K562 (cell line): Measurements from ENCODE around the gene TGFBR2. TPM values are rescaled to one million over a fixed set of nuclear protein-coding genes. Genes with fewer than 3 reads are reported as not detected.

Experiments
- ATAC-seq: fragments of 200-7000 bp; cut with Tn5 transposase; 3 replicates; pipeline ENCODE4 v1.9.1; 2020; ENCODE audit warnings: moderate library complexity
- BruUV-seq: library from RNA; stranded (reverse); fragments of 400-500 nt; replicated peaks from 2 replicates; lab custom pipeline; 2021; lab: Mats Ljungman, UMichigan
- CTCF ChIA-PET: fragments of 300-600 bp; formaldehyde crosslinking; extraction: SDS; loops from one replicate; lab custom pipeline; 2021; ENCODE audit warnings: low intra/inter-chr PET ratio; lab: Yijun Ruan, JAX
- POLR2A ChIA-PET: fragments of 300-600, 350-650 bp; sonication (Branson Sonifier 250); formaldehyde crosslinking; extraction: SDS; loops from one replicate; lab custom pipeline; 2021; ENCODE audit warnings: antibody characterized with exemption, inconsistent platforms; lab: Yijun Ruan, JAX
- DNase-seq, 4 experiments: peaks; one replicate each; pipeline versions ENCODE4 v3.0.0 to v3.0.0-alpha.2; 2011 to 2018; ENCODE audit warnings: low spot score in 3 of 4, mixed read lengths in 3 of 4; ENCODE audit errors: extremely low read depth in 1 of 4
- FAIRE-seq: peaks from 2 replicates; lab custom pipeline; 2011; peaks lifted over from hg19 to GRCh38; lab: Jason Lieb, UNC
- H2AFZ ChIP-seq: 2 replicates; pipeline ENCODE4 v1.6.0; 2011; ENCODE audit warnings: low read depth, low read length, control low read depth, inconsistent platforms
- H3K27ac ChIP-seq: fragments of 200-600 bp; 3 replicates; pipeline ENCODE4 v1.8.0; 2011; ENCODE audit warnings: low read depth, mild to moderate bottlenecking, control low read depth, inconsistent platforms, low read length, moderate library complexity, mixed read lengths; ENCODE audit errors: extremely low read depth
- H3K27me3 ChIP-seq, 2 experiments: fragments of 300-600 bp in 1 of 2; 2 replicates in 1 of 2; 3 replicates in 1 of 2; pipeline versions ENCODE4 v1.6.0 to v1.8.0; 2011; ENCODE audit warnings: inconsistent platforms in 2 of 2, low read length in 2 of 2, mild to moderate bottlenecking in 1 of 2, mixed read lengths in 1 of 2, moderate library complexity in 1 of 2; ENCODE audit not compliant: control insufficient read depth in 2 of 2, insufficient read depth in 2 of 2
- H3K36me3 ChIP-seq: fragments of 300-600 bp; 3 replicates; pipeline ENCODE4 v1.8.0; 2011; ENCODE audit warnings: mild to moderate bottlenecking, low read length, inconsistent platforms; ENCODE audit not compliant: control insufficient read depth, insufficient read depth
- H3K4me1 ChIP-seq, 2 experiments: fragments of 200-600 bp in 1 of 2; replicated peaks in 1 of 2; 2 replicates in 1 of 2; 3 replicates in 1 of 2; pipeline versions ENCODE4 v1.5.1 to v1.8.0; 2011; ENCODE audit warnings: inconsistent platforms in 2 of 2, low read length in 2 of 2, mild to moderate bottlenecking in 1 of 2, mixed read lengths in 1 of 2, moderate library complexity in 1 of 2; ENCODE audit not compliant: control insufficient read depth in 2 of 2, insufficient read depth in 2 of 2
- H3K4me2 ChIP-seq: 2 replicates; pipeline ENCODE4 v1.6.1; 2011; ENCODE audit warnings: low read length, control low read depth, inconsistent platforms, mixed read lengths; ENCODE audit not compliant: insufficient read depth
- H3K4me3 ChIP-seq: fragments of 200-600 bp; sonication (generic), shearing (Covaris generic); 2 replicates; pipeline ENCODE4 v1.5.1; 2016; ENCODE audit warnings: control low read depth, inconsistent platforms
- H3K79me2 ChIP-seq: fragments of 200-600 bp; 3 replicates; pipeline ENCODE4 v1.8.0; 2011; ENCODE audit warnings: low read length, inconsistent platforms; ENCODE audit not compliant: control insufficient read depth, insufficient read depth
- H3K9ac ChIP-seq, 2 experiments: 2 replicates each; pipeline versions ENCODE4 v1.6.0 to v1.6.1; 2011; ENCODE audit warnings: low read depth in 2 of 2, low read length in 2 of 2, control low read depth in 1 of 2, inconsistent platforms in 1 of 2, mild to moderate bottlenecking in 1 of 2, mixed read lengths in 1 of 2; ENCODE audit not compliant: insufficient read depth in 1 of 2
- H3K9me1 ChIP-seq: one replicate; pipeline ENCODE4 v1.6.0; 2011; ENCODE audit warnings: inconsistent platforms, mild to moderate bottlenecking, low read length, moderate library complexity; ENCODE audit not compliant: control insufficient read depth, insufficient read depth
- H3K9me3 ChIP-seq: replicated peaks from 2 replicates; pipeline ENCODE4 v1.5.1; 2011; ENCODE audit warnings: low read depth, low read length, inconsistent platforms; ENCODE audit not compliant: control insufficient read depth, insufficient read depth
- H4K20me1 ChIP-seq: replicated peaks from 2 replicates; pipeline ENCODE4 v1.6.1; 2011; ENCODE audit warnings: low read length, inconsistent platforms, mixed read lengths; ENCODE audit not compliant: control insufficient read depth, insufficient read depth
- DIDO1 ChIP-seq: fragments of 450-650 bp; IDR thresholded peaks from 2 replicates; pipeline ENCODE4 v1.6.1; 2016; ENCODE audit warnings: low read depth, missing biosample characterization, missing genetic modification characterization
- DMBX1 ChIP-seq: fragments of 250-450 bp; sonication (Bioruptor Pico); IDR thresholded peaks from 2 replicates; pipeline ENCODE4 v1.8.0; 2022; ENCODE audit warnings: inconsistent platforms, mild to moderate bottlenecking, moderate library complexity, borderline replicate concordance
- HDAC3 ChIP-seq: fragments of 450-650 bp; IDR thresholded peaks from 2 replicates; pipeline ENCODE4 v1.6.1; 2018; ENCODE audit warnings: borderline replicate concordance, mild to moderate bottlenecking, moderate library complexity; ENCODE audit not compliant: partially characterized antibody
- IFI16 ChIP-seq: fragments of 250-450 bp; sonication (Bioruptor Pico); IDR thresholded peaks from 2 replicates; pipeline ENCODE4 v2.1.2; 2022; ENCODE audit warnings: mild to moderate bottlenecking, inconsistent platforms
- KDM4B ChIP-seq, 2 experiments: fragments of 450-650 bp in 1 of 2; sonication (generic) in 1 of 2; IDR thresholded peaks; 2 replicates each; pipeline ENCODE4 v1.6.1; 2016 to 2017; ENCODE audit warnings: borderline replicate concordance in 2 of 2, antibody characterized with exemption in 1 of 2, low read depth in 1 of 2, mild to moderate bottlenecking in 1 of 2
- MLX ChIP-seq, 2 experiments: fragments of 450-650 bp in 1 of 2; sonication (generic) in 1 of 2; formaldehyde crosslinking; conservative IDR thresholded peaks; 2 replicates each; pipeline versions ENCODE4 v1.4.0 to v1.8.1; 2020 to 2022; ENCODE audit warnings: mild to moderate bottlenecking in 1 of 2, missing genetic modification reagents in 1 of 2
- MYNN ChIP-seq, 2 experiments: sonication (generic); formaldehyde crosslinking in 1 of 2; IDR thresholded peaks; 2 replicates each; pipeline versions ENCODE4 v1.5.0 to v1.6.1; 2016 to 2020; ENCODE audit warnings: antibody characterized with exemption in 1 of 2, missing genetic modification reagents in 1 of 2
- NFIC ChIP-seq: fragments of 450-650 bp; IDR thresholded peaks from 2 replicates; pipeline ENCODE4 v1.6.1; 2017; ENCODE audit warnings: mild to moderate bottlenecking, inconsistent platforms
- NR2F6 ChIP-seq: fragments of 450-650 bp; formaldehyde crosslinking; IDR thresholded peaks from 2 replicates; pipeline ENCODE4 v1.4.0; 2020; ENCODE audit warnings: mild to moderate bottlenecking
- PTBP1 ChIP-seq: fragments of 200-400 bp; formaldehyde crosslinking; IDR thresholded peaks from 2 replicates; pipeline ENCODE4 v1.6.1; 2017; ENCODE audit warnings: low read depth, low read length
- RAD21 ChIP-seq, 2 experiments: fragments of 250-450 bp in 1 of 2; fragments of 450-650 bp in 1 of 2; sonication (Bioruptor Pico) in 1 of 2; formaldehyde crosslinking in 1 of 2; IDR thresholded peaks in 1 of 2; conservative IDR thresholded peaks in 1 of 2; 2 replicates each; pipeline versions ENCODE4 v1.4.0 to v1.8.0; 2020 to 2022; ENCODE audit warnings: mild to moderate bottlenecking in 2 of 2, moderate library complexity in 1 of 2
- TEAD1 ChIP-seq, 2 experiments: fragments of 450-650 bp in 1 of 2; sonication (generic) in 1 of 2; formaldehyde crosslinking; IDR thresholded peaks; 2 replicates each; pipeline versions ENCODE4 v1.4.0 to v1.8.0; 2020 to 2022; ENCODE audit warnings: mild to moderate bottlenecking in 2 of 2, missing genetic modification reagents in 1 of 2
- ZNF121 ChIP-seq: sonication (generic); formaldehyde crosslinking; conservative IDR thresholded peaks from 2 replicates; pipeline ENCODE4 v1.8.0; 2022; ENCODE audit warnings: missing genetic modification reagents
- ZNF583 ChIP-seq: fragments of 250-450 bp; sonication (Bioruptor Pico); IDR thresholded peaks from 2 replicates; pipeline ENCODE4 v1.4.0; 2020
- WGBS: fragments of 100-300 bp; shearing (Covaris generic); methylation state at CpG from one replicate; pipeline ENCODE4 v1.1.6; 2016; ENCODE audit warnings: low coverage, mixed read lengths; ENCODE audit not compliant: insufficient coverage; ENCODE audit errors: missing lambda C conversion rate; 5-methylcytosine and 5-hydroxymethylcytosine counted together
- in situ Hi-C: fragments of 300-500 bp; cut with MboI; formaldehyde crosslinking; loops from 4 replicates; pipeline ENCODE4 v1.15.0; 2018; ENCODE audit warnings: inconsistent platforms, mixed read lengths
- intact Hi-C: fragments of 100-400 bp; cut with micrococcal nuclease; formaldehyde crosslinking; loops from 2 replicates; pipeline ENCODE4 v1.14.2; 2022
- polyA plus RNA-seq, 8 experiments: library from polyadenylated mRNA; depleted of rRNA in 4 of 8; stranded (reverse) in 5 of 8; unstranded in 3 of 8; fragments of >200 nt; fragmentation: Nextera tagmentation in 2 of 8; fragmentation: Illumina TruSeq in 1 of 8; extraction: Ambion mirVana in 2 of 8; extraction: Trizol in 1 of 8; gene quantifications; 2 replicates each; pipeline versions ENCODE4 v1.2.1 to v1.2.3, GENCODE V29; 2011 to 2014; ENCODE audit warnings: inconsistent platforms in 1 of 8, missing spikeins in 1 of 8
- total RNA-seq, 7 experiments: library from RNA; depleted of rRNA in 6 of 7; stranded (reverse); fragments of >200 nt in 6 of 7; fragmentation: Illumina TruSeq in 2 of 7; extraction: Trizol in 2 of 7; gene quantifications; 2 replicates each; pipeline versions ENCODE4 v1.2.1 to v1.2.3, GENCODE V29; 2011 to 2021; ENCODE audit warnings: low replicate concordance in 1 of 7
- TF ChIP-seq, protein P1 (sequence below): sonication (generic); formaldehyde crosslinking; IDR thresholded peaks from 2 replicates; pipeline ENCODE4 v1.8.1; 2023; ENCODE audit warnings: missing genetic modification reagents, mild to moderate bottlenecking, borderline replicate concordance

Gene TGFBR2
- total and polyA plus RNA-seq, 9 of the 15 experiments (the other 6 are each of a cell fraction or from before 2014, with no cell fraction given), result 0.11 to 0.84 (median 0.24) TPM

GRCh38 chr3:30628205-30628900 lies 22.0 kb downstream of the TGFBR2 start:
- no peak for DNase-seq
- ChIA-PET CTCF (no interaction called here), POLR2A (no interaction called here)
- H3K79me2 ChIP-seq, result no peaks in the 10 kb centered on the region
- H3K4me2 ChIP-seq, result no peak overlapping the region
- no peak overlapping the region for H3K9ac ChIP-seq
- no peak overlapping the region for H3K4me3 ChIP-seq
- H3K27me3 ChIP-seq, result no peaks in the 10 kb centered on the region
- intact Hi-C loops (no loop called here), in situ Hi-C loops (no loop called here)
- H2AFZ ChIP-seq, result no peak overlapping the region
- BruUV-seq, result no TSS peak
- no peaks in the 10 kb centered on the region; the same call in 1 of the 2 replicates for H3K9me3 ChIP-seq
- TF ChIP-seq MLX (CRISPR knock-in tag; conservative IDR thresholded peaks at IDR 0.05), result no peak
- no peak for TF ChIP-seq KDM4B (IDR thresholded peaks at IDR 0.05; ENCODE audit: borderline replicate concordance in 2 of 2, low read depth in 1 of 2)
- TF ChIP-seq, protein P1, sequence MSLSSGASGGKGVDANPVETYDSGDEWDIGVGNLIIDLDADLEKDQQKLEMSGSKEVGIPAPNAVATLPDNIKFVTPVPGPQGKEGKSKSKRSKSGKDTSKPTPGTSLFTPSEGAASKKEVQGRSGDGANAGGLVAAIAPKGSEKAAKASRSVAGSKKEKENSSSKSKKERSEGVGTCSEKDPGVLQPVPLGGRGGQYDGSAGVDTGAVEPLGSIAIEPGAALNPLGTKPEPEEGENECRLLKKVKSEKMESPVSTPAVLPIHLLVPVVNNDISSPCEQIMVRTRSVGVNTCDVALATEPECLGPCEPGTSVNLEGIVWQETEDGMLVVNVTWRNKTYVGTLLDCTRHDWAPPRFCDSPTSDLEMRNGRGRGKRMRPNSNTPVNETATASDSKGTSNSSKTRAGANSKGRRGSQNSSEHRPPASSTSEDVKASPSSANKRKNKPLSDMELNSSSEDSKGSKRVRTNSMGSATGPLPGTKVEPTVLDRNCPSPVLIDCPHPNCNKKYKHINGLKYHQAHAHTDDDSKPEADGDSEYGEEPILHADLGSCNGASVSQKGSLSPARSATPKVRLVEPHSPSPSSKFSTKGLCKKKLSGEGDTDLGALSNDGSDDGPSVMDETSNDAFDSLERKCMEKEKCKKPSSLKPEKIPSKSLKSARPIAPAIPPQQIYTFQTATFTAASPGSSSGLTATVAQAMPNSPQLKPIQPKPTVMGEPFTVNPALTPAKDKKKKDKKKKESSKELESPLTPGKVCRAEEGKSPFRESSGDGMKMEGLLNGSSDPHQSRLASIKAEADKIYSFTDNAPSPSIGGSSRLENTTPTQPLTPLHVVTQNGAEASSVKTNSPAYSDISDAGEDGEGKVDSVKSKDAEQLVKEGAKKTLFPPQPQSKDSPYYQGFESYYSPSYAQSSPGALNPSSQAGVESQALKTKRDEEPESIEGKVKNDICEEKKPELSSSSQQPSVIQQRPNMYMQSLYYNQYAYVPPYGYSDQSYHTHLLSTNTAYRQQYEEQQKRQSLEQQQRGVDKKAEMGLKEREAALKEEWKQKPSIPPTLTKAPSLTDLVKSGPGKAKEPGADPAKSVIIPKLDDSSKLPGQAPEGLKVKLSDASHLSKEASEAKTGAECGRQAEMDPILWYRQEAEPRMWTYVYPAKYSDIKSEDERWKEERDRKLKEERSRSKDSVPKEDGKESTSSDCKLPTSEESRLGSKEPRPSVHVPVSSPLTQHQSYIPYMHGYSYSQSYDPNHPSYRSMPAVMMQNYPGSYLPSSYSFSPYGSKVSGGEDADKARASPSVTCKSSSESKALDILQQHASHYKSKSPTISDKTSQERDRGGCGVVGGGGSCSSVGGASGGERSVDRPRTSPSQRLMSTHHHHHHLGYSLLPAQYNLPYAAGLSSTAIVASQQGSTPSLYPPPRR (CRISPR knock-in tag), result no peak
- TF ChIP-seq MYNN (IDR thresholded peaks at IDR 0.05), result no peak
- no peak for TF ChIP-seq MYNN (CRISPR knock-in tag; IDR thresholded peaks at IDR 0.05)
- no peak for TF ChIP-seq PTBP1
- TF ChIP-seq ZNF121 (CRISPR knock-in tag), result no peak
- TF ChIP-seq HDAC3, result no peak
- TF ChIP-seq RAD21 (CRISPR knock-in tag; conservative IDR thresholded peaks at IDR 0.05 in 1 of 2, IDR thresholded peaks at IDR 0.05 in 1 of 2), result no peak
- TF ChIP-seq DMBX1 (CRISPR knock-in tag), result no peak
- TF ChIP-seq TEAD1 (CRISPR knock-in tag; IDR thresholded peaks at IDR 0.05), result no peak
- no peak for TF ChIP-seq IFI16 (CRISPR knock-in tag)
- no peak for TF ChIP-seq ZNF583 (CRISPR knock-in tag)
- no peak for TF ChIP-seq DIDO1
- TF ChIP-seq NFIC, result no peak
- no peak for TF ChIP-seq NR2F6 (CRISPR knock-in tag)
- no peaks in the 10 kb centered on the region for H3K36me3 ChIP-seq
- H3K4me1 ChIP-seq, result no peaks in the 10 kb centered on the region
- no peaks in the 10 kb centered on the region for H3K9me1 ChIP-seq
- no peak for ATAC-seq
- WGBS, result 0% methylated on average over 4 of the region's 4 CpGs
- no peak overlapping the region for H3K27ac ChIP-seq
- no peak for FAIRE-seq
- no peaks in the 10 kb centered on the region for H4K20me1 ChIP-seq
